Peyer's patch (tissue), 4 donors: ENCODE measurements around the gene NEDD4L. TPM values are rescaled to one million over a fixed set of nuclear protein-coding genes. Genes with fewer than 3 reads are reported as not detected.

ENCODE experiments used
- DNase-seq, 3 donors: peaks; one replicate each; pipeline ENCODE4 v3.0.0-alpha.2; 2017 to 2019
- H3K27ac ChIP-seq, 4 donors: fragments of 200-600 bp; sonication (generic); one replicate each; pipeline ENCODE4 v1.5.1; 2016 to 2019
- H3K27me3 ChIP-seq, 2 donors: fragments of 200-600 bp; sonication (generic); one replicate each; pipeline ENCODE4 v1.5.1; 2019
- H3K36me3 ChIP-seq, 3 donors: fragments of 200-600 bp; sonication (generic); one replicate each; pipeline ENCODE4 v1.5.1; 2016 to 2019
- H3K4me1 ChIP-seq, 4 donors: fragments of 200-600 bp; sonication (generic); one replicate each; pipeline ENCODE4 v1.5.1; 2016 to 2019
- H3K4me3 ChIP-seq, 4 donors: fragments of 200-600 bp; sonication (generic); 1 replicate in 3 of 4; 2 replicates in 1 of 4; pipeline ENCODE4 v1.5.1; 2016 to 2019; ENCODE audit warnings: mild to moderate bottlenecking in 1 of 4
- H3K9me3 ChIP-seq, 4 donors: fragments of 200-600 bp; sonication (generic); one replicate each; pipeline ENCODE4 v1.5.1; 2016 to 2019; ENCODE audit warnings: mild to moderate bottlenecking in 1 of 4
- CTCF ChIP-seq, 6 experiments: fragments of 450-650 bp in 4 of 6; fragments of 200-600 bp in 2 of 6; sonication (generic) in 1 of 6; IDR thresholded peaks; one replicate each; pipeline ENCODE4 v1.5.1; 2017 to 2019; ENCODE audit warnings: antibody characterized with exemption in 6 of 6, mild to moderate bottlenecking in 3 of 6, moderate library complexity in 1 of 6
- POLR2A ChIP-seq, 2 donors: fragments of 450-650 bp; IDR thresholded peaks; one replicate each; pipeline ENCODE4 v1.5.1; 2017; ENCODE audit warnings: antibody characterized with exemption in 2 of 2, mild to moderate bottlenecking in 2 of 2, moderate library complexity in 2 of 2
- total RNA-seq, 4 donors: library from RNA; depleted of rRNA; stranded (reverse); fragments of >200 nt; gene quantifications; one replicate each; pipeline ENCODE4 v1.1.0, GENCODE V29; 2016

NEDD4L gene
- total RNA-seq, 4 donors from 2014 or later, result 213 to 312 (median 277) TPM

- peak in 1 of 3 donors; percentile 58 for DNase-seq
- Histone ChIP-seq H3K36me3 (no peaks in the 10 kb centered on the region), H3K9me3 (no peaks in the 10 kb centered on the region), H3K27ac (peak overlapping the region in 1 of 4 donors; percentile 44), H3K4me1 (peaks cover 0 to 21% (median 1%) of the 10 kb centered on the region in 4 donors), H3K27me3 (no peaks in the 10 kb centered on the region), H3K4me3 (no peak overlapping the region)
- TF ChIP-seq CTCF (IDR thresholded peaks at IDR 0.05), result no peak
- TF ChIP-seq POLR2A (IDR thresholded peaks at IDR 0.05), result no peak
These were observed 186.6 kb downstream of the NEDD4L start for GRCh38 chr18:58230438-58231179.

- H3K36me3 ChIP-seq, result no peaks in the 10 kb centered on the region
- TF ChIP-seq CTCF (IDR thresholded peaks at IDR 0.05) (peak in 3 of 6 experiments; percentile 68 to 79 (median 71)), POLR2A (IDR thresholded peaks at IDR 0.05) (no peak)
- H3K9me3 ChIP-seq, result no peaks in the 10 kb centered on the region
- H3K4me1 ChIP-seq, result peaks cover 0 to 21% (median 1%) of the 10 kb centered on the region in 4 donors
- H3K27me3 ChIP-seq, result no peaks in the 10 kb centered on the region
- H3K4me3 ChIP-seq, result no peak overlapping the region
- peak overlapping the region in 1 of 4 donors; percentile 74 for H3K27ac ChIP-seq
- peak in 1 of 3 donors; percentile 63 for DNase-seq
These were observed 187.9 kb downstream of the NEDD4L start for GRCh38 chr18:58231930-58232329.

- Histone ChIP-seq H3K4me3 (no peak overlapping the region), H3K9me3 (no peaks in the 10 kb centered on the region), H3K4me1 (peaks cover 0 to 21% (median 1%) of the 10 kb centered on the region in 4 donors), H3K27ac (peak overlapping the region in 1 of 4 donors; percentile 33), H3K36me3 (no peaks in the 10 kb centered on the region), H3K27me3 (no peaks in the 10 kb centered on the region)
- TF ChIP-seq POLR2A (IDR thresholded peaks at IDR 0.05) (no peak), CTCF (IDR thresholded peaks at IDR 0.05) (no peak)
- no peak for DNase-seq
These were observed 188.6 kb downstream of the NEDD4L start for GRCh38 chr18:58232668-58233067.

GRCh38 chr18:58234359-58234741 lies 190.3 kb downstream of the NEDD4L start:
- Histone ChIP-seq H3K27me3 (no peaks in the 10 kb centered on the region), H3K9me3 (no peaks in the 10 kb centered on the region), H3K4me3 (no peak overlapping the region), H3K27ac (peak overlapping the region in 2 of 4 donors; percentile 76 to 87), H3K36me3 (no peaks in the 10 kb centered on the region), H3K4me1 (peaks cover 0 to 21% (median 3%) of the 10 kb centered on the region in 4 donors)
- no peak for DNase-seq
- TF ChIP-seq CTCF (IDR thresholded peaks at IDR 0.05) (no peak), POLR2A (IDR thresholded peaks at IDR 0.05) (no peak)

GRCh38 chr18:58235001-58235436 lies 191.0 kb downstream of the NEDD4L start:
- peaks cover 0 to 21% (median 3%) of the 10 kb centered on the region in 4 donors for H3K4me1 ChIP-seq

More at GRCh38 chr18:58235001-58235436, 191.0 kb downstream of the NEDD4L start:
- H3K27me3 ChIP-seq, result no peaks in the 10 kb centered on the region
- DNase-seq, result peak in 2 of 3 donors; percentile 62 to 81
- TF ChIP-seq CTCF (IDR thresholded peaks at IDR 0.05) (peak in 3 of 6 experiments; percentile 12 to 15 (median 12)), POLR2A (IDR thresholded peaks at IDR 0.05) (peak in 1 of 2 donors; percentile 72)
- peak overlapping the region in 2 of 4 donors; percentile 20 to 36 for H3K4me3 ChIP-seq
- H3K36me3 ChIP-seq, result no peaks in the 10 kb centered on the region
- no peaks in the 10 kb centered on the region for H3K9me3 ChIP-seq
- H3K27ac ChIP-seq, result peak overlapping the region in 3 of 4 donors; percentile 55 to 87 (median 76)
